Right lobe of liver (tissue), 6 donors: ENCODE measurements around the gene ARHGAP12. TPM values are rescaled to one million over a fixed set of nuclear protein-coding genes. Genes with fewer than 3 reads are reported as not detected.

Experiments used
- ATAC-seq, 4 donors: fragments of 200-7000 bp; cut with Tn5 transposase; one replicate each; pipeline ENCODE4 v1.9.1; 2020; ENCODE audit warnings: mild to moderate bottlenecking in 4 of 4, moderate library complexity in 4 of 4
- DNase-seq, 3 donors: peaks; one replicate each; pipeline ENCODE4 v3.0.0-alpha.2; 2020
- H3K27ac ChIP-seq, 3 donors: fragments of 200-600 bp; one replicate each; pipeline ENCODE4 v1.8.0; 2022
- H3K27me3 ChIP-seq, 2 donors: fragments of 200-600 bp; one replicate each; pipeline ENCODE4 v1.8.0; 2022
- H3K36me3 ChIP-seq, 4 donors: fragments of 200-600 bp; sonication (generic) in 1 of 4; one replicate each; pipeline versions ENCODE4 v1.5.1 to v1.8.0; 2017 to 2022; ENCODE audit warnings: control low read depth in 1 of 4
- H3K4me1 ChIP-seq, 4 donors: fragments of 200-600 bp; sonication (generic) in 1 of 4; one replicate each; pipeline versions ENCODE4 v1.5.1 to v1.8.0; 2017 to 2022; ENCODE audit warnings: control low read depth in 1 of 4
- H3K4me3 ChIP-seq, 3 donors: fragments of 200-600 bp; one replicate each; pipeline ENCODE4 v1.8.0; 2022
- H3K9me3 ChIP-seq, 4 donors: fragments of 200-600 bp; sonication (generic) in 1 of 4; one replicate each; pipeline versions ENCODE4 v1.5.1 to v1.8.0; 2017 to 2022; ENCODE audit warnings: control low read depth in 1 of 4
- POLR2A ChIP-seq: fragments of 450-650 bp; IDR thresholded peaks from one replicate; pipeline ENCODE4 v1.6.1; 2017; ENCODE audit warnings: antibody characterized with exemption, mild to moderate bottlenecking
- WGBS: methylation state at CpG from one replicate; pipeline ENCODE4 v1.1.6; 2018; ENCODE audit warnings: low coverage, low lambda C conversion rate; ENCODE audit not compliant: insufficient coverage; ENCODE audit errors: missing lambda C conversion rate; 5-methylcytosine and 5-hydroxymethylcytosine counted together
- intact Hi-C, 2 donors: fragments of 100-400 bp; cut with DNase I; formaldehyde crosslinking; loops; one replicate each; pipeline versions ENCODE4 v1.11.2 to v1.14.1; 2022
- total RNA-seq, 6 experiments: library from RNA; depleted of rRNA in 2 of 6; stranded (reverse); fragments of >200 nt in 2 of 6; fragmentation: NEBNext Ultra II Directional in 3 of 6; extraction: Animal tissue kit (Norgen Biotek cat#: 25700) in 3 of 6; gene quantifications; one replicate each; pipeline versions ENCODE4 v1.1.0 to v1.2.4, GENCODE V29; 2016 to 2023
- TF ChIP-seq, protein P1 (sequence below), 4 donors: fragments of 200-600 bp in 3 of 4; fragments of 450-650 bp in 1 of 4; IDR thresholded peaks; one replicate each; pipeline versions ENCODE4 v1.5.1 to v1.8.0; 2016 to 2022; ENCODE audit warnings: antibody characterized with exemption in 4 of 4, mild to moderate bottlenecking in 2 of 4
- donor health status: DM: no; HTN: yes; CAD: no.
- donor health status: DM: no; HTN: no; CAD: no.
- donor health status: DM: no; HTN: no; CAD: no.
- donor health status: DM: no; HTN: yes; CAD: no.
- donor health status: DM: no; HTN: yes; CAD: no.

ARHGAP12 gene
- total RNA-seq, 6 experiments from 2014 or later: 12.1 to 24.8 (median 17.6) TPM

DNA sequence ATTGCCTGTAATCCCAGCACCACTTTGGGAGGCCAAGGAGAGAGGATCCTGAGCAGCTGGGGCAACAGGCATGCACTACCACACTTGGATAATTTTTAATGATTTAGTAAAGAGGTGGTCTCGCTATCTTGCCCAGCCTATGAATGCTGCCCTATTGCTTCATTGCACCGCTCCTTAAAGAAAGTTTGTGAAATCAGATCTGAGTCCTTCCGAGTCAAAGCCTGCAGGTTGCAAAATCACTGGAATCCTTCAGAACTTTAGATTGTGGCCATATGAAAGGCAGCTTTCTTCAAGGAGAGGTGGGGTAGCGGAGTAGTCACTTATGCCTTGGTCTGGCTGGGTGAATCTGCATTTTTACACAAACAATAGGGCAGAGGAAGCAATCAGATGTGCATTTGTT is 166.3 kb downstream of the ARHGAP12 start:
- WGBS: 87% methylated on average over 4 of the region's 4 CpGs
- Histone ChIP-seq H3K36me3 (no peaks in the 10 kb centered on the region), H3K27me3 (no peaks in the 10 kb centered on the region), H3K9me3 (no peaks in the 10 kb centered on the region), H3K27ac (no peak overlapping the region), H3K4me1 (peaks cover 0 to 17% (median 5%) of the 10 kb centered on the region in 4 donors), H3K4me3 (no peak overlapping the region)
- DNase-seq: no peak
- no peak for TF ChIP-seq POLR2A
- TF ChIP-seq, protein P1, sequence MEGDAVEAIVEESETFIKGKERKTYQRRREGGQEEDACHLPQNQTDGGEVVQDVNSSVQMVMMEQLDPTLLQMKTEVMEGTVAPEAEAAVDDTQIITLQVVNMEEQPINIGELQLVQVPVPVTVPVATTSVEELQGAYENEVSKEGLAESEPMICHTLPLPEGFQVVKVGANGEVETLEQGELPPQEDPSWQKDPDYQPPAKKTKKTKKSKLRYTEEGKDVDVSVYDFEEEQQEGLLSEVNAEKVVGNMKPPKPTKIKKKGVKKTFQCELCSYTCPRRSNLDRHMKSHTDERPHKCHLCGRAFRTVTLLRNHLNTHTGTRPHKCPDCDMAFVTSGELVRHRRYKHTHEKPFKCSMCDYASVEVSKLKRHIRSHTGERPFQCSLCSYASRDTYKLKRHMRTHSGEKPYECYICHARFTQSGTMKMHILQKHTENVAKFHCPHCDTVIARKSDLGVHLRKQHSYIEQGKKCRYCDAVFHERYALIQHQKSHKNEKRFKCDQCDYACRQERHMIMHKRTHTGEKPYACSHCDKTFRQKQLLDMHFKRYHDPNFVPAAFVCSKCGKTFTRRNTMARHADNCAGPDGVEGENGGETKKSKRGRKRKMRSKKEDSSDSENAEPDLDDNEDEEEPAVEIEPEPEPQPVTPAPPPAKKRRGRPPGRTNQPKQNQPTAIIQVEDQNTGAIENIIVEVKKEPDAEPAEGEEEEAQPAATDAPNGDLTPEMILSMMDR (IDR thresholded peaks at IDR 0.05): no peak
- ATAC-seq: no peak
- intact Hi-C loops: no loop called here

DNA sequence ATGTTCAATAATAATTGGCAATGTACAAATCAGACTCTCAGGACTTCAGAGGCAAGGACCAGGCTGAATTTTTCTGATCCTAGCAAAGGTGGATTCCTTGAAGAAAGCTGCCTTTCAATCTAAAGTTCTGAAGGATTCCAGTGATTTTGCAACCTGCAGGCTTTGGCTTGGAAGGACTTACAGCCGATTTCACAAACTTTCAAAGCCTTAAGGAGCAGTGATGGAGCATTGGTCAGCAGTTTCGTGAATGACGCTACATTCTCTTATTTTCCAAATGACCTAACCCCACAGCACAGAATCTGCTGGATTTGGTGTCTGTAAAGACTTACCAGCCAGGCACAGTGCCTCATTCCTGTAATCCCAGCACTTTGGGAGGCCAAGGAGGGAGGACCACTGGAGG is 167.5 kb downstream of the ARHGAP12 start:
- no peak overlapping the region for H3K4me3 ChIP-seq
- peak overlapping the region in 2 of 3 donors; percentile 74 to 81 for H3K27ac ChIP-seq
- ATAC-seq (no peak), DNase-seq (no peak)
- H3K4me1 ChIP-seq: peaks cover 0 to 19% (median 5%) of the 10 kb centered on the region in 4 donors
- TF ChIP-seq, protein P1 (IDR thresholded peaks at IDR 0.05): no peak
- no peak for TF ChIP-seq POLR2A
- WGBS: 86% methylated on average over 3 of the region's 3 CpGs
- H3K36me3 ChIP-seq: no peaks in the 10 kb centered on the region
- no peaks in the 10 kb centered on the region for H3K27me3 ChIP-seq
- intact Hi-C loops: no loop called here
- no peaks in the 10 kb centered on the region for H3K9me3 ChIP-seq

DNA sequence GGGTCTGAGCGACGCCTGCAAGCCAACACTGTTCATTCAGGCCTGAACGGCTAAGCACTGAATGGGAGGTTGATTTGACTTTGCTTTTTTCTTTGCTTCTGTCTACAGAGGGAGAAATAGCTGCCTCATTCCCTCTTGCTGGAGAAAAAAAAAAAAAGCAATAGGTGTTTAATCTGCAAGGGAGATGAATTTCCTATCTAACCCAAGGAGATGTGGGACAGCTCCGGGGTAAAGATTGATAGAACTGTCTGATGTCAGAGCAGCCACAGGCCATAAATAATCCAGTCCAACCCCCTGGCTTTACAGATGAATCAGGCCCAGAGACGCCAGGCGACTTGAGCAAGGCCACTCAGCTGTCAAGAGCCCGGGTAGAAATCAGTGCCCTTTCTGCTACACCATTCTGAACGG is 168.0 kb downstream of the ARHGAP12 start:
- TF ChIP-seq POLR2A: no peak
- TF ChIP-seq, protein P1 (IDR thresholded peaks at IDR 0.05): no peak
- 36% methylated on average over 7 of the region's 8 CpGs for WGBS
- Histone ChIP-seq H3K36me3 (no peaks in the 10 kb centered on the region), H3K4me3 (peak overlapping the region; percentile 0 to 39 (median 28)), H3K9me3 (no peaks in the 10 kb centered on the region), H3K4me1 (peaks cover 0 to 19% (median 5%) of the 10 kb centered on the region in 4 donors), H3K27me3 (no peaks in the 10 kb centered on the region), H3K27ac (peak overlapping the region; percentile 40 to 81 (median 74))
- no peak for ATAC-seq
- DNase-seq: no peak
- intact Hi-C loops: no loop called here

DNA sequence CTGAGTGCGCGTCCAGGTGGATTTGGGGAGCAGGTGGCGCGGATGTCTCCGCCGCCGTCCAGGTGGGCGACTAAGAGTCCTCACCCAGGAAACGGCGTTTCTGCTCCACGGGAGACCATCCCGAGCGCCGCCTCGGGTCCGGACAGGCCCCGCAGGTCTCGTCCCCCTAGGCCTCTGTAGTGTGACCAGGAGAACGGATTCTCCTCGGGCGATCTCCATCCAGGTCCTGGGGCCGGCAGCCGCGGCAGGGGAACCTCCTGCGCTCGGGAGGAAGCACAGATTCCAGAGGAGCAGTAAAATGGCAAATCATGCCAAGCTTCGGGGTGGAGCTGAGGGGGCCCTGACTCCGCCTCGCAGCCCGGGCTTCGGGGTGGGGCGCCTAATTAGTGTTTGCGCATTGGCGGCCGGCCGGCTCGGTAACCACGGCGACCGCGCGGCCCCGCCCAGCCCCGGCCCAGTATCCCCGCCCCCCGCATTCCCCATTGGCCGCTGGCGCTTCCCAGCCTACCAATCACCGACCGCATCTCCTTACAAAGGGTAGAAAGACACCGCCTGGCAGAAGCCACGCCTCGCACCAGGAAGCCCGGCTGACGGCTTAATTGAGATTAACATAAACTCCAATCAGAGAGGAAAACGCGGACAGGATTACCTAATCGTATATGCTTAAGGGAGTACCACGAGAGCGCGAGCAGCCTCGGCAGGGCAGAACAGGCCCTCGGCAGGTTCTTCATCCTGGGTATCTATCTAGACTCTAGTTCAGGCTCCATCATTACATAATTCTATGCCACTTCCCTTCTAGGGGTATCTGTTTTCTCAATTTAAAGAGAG is 168.6 kb downstream of the ARHGAP12 start:
- intact Hi-C loops: no loop called here
- H3K27ac ChIP-seq: peak overlapping the region; percentile 96 to 100 (median 99)
- WGBS: 0% methylated on average over 30 of the region's 63 CpGs
- H3K9me3 ChIP-seq: no peaks in the 10 kb centered on the region
- peak; percentile 97 for TF ChIP-seq POLR2A
- TF ChIP-seq, protein P1 (IDR thresholded peaks at IDR 0.05): no peak
- ATAC-seq: peak; percentile 82 to 95 (median 88)
- no peaks in the 10 kb centered on the region for H3K36me3 ChIP-seq
- peak; percentile 96 to 98 (median 97) for DNase-seq
- H3K4me3 ChIP-seq: peak overlapping the region; percentile 95 to 99 (median 96)
- H3K27me3 ChIP-seq: no peaks in the 10 kb centered on the region
- peaks cover 0 to 25% (median 5%) of the 10 kb centered on the region in 4 donors for H3K4me1 ChIP-seq
